ENCODE data around the gene RAVER1.
"Not testable (repeated sequence)": the region's sequence is repeated elsewhere in the genome, so short reads cannot be mapped to it uniquely, and the experiment has no call there.

The RAVER1 gene, protein sequence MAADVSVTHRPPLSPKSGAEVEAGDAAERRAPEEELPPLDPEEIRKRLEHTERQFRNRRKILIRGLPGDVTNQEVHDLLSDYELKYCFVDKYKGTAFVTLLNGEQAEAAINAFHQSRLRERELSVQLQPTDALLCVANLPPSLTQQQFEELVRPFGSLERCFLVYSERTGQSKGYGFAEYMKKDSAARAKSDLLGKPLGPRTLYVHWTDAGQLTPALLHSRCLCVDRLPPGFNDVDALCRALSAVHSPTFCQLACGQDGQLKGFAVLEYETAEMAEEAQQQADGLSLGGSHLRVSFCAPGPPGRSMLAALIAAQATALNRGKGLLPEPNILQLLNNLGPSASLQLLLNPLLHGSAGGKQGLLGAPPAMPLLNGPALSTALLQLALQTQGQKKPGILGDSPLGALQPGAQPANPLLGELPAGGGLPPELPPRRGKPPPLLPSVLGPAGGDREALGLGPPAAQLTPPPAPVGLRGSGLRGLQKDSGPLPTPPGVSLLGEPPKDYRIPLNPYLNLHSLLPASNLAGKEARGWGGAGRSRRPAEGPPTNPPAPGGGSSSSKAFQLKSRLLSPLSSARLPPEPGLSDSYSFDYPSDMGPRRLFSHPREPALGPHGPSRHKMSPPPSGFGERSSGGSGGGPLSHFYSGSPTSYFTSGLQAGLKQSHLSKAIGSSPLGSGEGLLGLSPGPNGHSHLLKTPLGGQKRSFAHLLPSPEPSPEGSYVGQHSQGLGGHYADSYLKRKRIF

DNA sequence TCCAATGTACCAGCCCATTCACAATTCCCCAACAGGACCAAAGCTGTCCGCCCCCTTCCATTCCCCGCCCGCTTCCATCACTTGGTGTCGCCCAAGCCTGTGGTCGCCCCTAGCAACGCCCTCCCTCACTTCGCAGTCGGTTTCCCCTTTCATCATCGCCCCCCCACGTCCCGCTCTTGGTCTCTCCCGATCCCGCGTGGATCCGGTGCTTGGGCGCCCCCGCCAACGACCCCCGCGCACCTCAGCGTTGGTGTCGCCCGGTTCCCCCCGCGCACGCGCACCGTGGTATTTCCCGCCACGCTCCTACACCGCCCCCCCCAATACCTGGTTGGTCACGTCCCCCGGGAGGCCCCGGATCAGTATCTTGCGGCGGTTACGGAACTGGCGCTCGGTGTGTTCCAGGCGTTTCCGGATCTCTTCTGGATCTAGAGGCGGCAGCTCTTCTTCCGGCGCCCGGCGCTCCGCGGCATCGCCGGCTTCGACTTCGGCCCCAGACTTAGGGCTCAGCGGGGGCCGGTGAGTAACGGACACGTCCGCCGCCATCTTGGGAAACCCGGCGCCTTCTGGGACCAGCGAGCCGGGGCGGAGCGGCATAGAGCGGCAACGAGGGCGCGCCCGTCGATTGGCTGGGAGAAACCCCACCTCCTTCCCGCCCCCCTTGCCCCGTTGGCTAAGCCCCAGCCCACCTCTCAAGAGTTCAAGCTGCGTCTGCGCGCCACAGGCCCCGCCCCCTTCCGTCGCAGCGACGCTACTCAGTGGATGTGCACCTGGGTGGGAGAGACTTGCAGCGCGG lies at the start of gene RAVER1:
Gene RAVER1 (minus strand): TSS at position 565 of the 793 bp plus-strand sequence. CDS start 22 bp downstream, at position 543.
- in situ Hi-C loops (cut with HindIII; ENCODE audit: low pct_unique_long_range_greater_than_20kb, low sequenced_read_pairs): no loop called here
- no peak for TF ChIP-seq JUND (IDR thresholded peaks at IDR 0.05; ENCODE audit: low read depth)
- peak; percentile 87 to 97 for DNase-seq (ENCODE audit: low read depth in 1 of 2, low spot score in 1 of 2)

DNA sequence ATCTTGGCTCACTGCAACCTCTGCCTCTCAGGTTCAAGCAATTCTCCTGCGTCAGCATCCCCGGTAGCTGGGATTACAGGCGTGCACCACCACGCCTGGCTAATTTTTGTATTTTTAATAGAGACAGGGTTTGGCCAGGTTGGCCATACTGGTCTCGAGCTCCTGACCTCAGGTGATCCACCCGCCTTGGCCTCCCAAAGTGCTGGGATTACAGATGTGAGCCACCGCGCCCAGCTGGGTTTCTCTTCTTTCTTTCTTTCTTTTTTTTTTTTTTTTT lies 49.8 kb upstream of the RAVER1 start:
- DNase-seq (ENCODE audit: low read depth in 1 of 2, low spot score in 1 of 2); in situ Hi-C loops (cut with HindIII; ENCODE audit: low pct_unique_long_range_greater_than_20kb, low sequenced_read_pairs): not testable (repeated sequence)

DNA sequence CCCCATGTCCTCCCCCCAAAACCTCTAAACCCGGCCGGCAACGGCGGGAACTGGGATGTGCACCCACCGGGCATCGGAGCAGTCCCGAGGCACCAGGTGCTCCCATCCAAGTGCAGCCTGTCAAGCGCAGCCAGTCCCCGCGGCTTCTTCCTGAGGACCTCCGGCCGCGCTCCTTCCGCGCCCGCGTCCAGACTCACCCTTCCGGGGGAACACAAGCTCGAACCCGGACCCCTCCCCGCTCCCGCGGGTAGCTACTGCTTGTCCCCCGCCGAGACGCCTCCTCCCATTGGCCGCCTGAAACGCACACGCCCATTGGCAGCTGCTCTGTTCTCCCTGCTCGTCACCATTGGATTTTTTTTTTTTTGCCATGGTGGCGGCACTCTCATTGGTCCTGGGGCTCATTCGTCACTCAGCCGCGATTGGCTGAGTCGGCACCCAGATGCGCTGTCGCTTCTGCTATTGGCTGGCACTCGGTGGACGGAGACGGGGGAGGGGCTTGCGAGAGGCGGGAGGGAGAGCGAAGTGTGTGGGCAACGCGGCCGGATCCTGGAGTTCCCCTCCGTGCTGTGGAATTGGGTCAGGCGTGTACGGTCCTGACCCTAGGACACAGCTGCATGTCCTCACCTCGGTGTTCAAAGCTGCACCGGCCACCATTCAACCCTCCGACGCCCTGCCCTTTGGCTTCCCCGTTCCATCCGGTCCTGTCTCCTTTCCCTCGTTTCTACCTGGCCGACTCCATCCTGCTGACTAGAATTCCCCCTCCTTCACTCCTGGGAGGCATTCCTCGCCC lies 47.2 kb upstream of the RAVER1 start, which contains the start of gene TYK2:
Gene TYK2 (minus strand): TSS at position 260 of the 790 bp plus-strand sequence. CDS start 2,166 bp downstream, outside the sequence.
- no peak for TF ChIP-seq JUND (IDR thresholded peaks at IDR 0.05; ENCODE audit: low read depth)
- in situ Hi-C loops (cut with HindIII; ENCODE audit: low pct_unique_long_range_greater_than_20kb, low sequenced_read_pairs): no loop called here
- DNase-seq (ENCODE audit: low read depth in 1 of 2, low spot score in 1 of 2): peak; percentile 97 to 99

DNA sequence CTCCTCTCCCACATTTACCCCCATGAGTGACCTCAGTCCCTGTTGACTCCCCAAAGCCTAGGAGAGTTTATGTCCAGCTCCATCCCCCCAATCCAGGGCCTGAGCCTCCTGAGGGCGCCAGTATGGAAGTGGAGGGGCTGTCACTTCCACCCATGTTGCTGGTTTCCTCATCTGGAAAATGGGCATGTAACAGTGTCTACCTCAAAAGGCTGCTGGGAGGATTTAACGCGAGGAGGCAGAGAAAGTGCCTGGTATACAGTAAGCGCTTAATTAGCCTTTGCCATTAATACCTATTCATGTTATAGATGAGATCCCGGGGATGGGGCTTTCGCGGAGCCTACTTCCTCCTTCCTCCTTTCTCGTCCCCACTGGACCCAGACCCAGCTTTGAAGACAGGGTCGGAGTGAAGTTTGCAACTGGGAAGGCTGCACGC lies 46.6 kb upstream of the RAVER1 start:
- no peak for TF ChIP-seq JUND (IDR thresholded peaks at IDR 0.05; ENCODE audit: low read depth)
- in situ Hi-C loops (cut with HindIII; ENCODE audit: low pct_unique_long_range_greater_than_20kb, low sequenced_read_pairs): no loop called here
- DNase-seq (ENCODE audit: low read depth in 1 of 2, low spot score in 1 of 2): no peak

DNA sequence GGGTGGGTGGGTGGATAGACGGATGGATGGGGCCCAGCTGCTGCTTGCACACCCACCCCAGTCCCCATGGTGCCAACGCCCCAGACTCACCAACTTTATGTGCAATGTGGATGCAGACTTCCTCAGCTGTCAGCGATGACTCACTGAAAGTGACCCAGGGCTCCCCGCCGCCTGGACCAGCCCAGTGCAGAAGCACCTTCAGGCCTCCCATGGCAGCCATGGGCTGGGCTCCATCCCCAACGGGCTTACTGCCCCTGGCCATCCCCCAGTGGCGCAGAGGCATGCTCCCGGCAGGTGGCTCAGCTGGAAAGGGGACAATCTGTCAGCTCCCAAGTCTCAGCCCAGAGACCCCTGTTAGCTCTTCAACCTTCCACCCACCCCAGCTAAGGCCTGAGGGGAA lies 44.8 kb upstream of the RAVER1 start:
- TF ChIP-seq JUND (IDR thresholded peaks at IDR 0.05; ENCODE audit: low read depth): no peak
- in situ Hi-C loops (cut with HindIII; ENCODE audit: low pct_unique_long_range_greater_than_20kb, low sequenced_read_pairs): no loop called here

DNA sequence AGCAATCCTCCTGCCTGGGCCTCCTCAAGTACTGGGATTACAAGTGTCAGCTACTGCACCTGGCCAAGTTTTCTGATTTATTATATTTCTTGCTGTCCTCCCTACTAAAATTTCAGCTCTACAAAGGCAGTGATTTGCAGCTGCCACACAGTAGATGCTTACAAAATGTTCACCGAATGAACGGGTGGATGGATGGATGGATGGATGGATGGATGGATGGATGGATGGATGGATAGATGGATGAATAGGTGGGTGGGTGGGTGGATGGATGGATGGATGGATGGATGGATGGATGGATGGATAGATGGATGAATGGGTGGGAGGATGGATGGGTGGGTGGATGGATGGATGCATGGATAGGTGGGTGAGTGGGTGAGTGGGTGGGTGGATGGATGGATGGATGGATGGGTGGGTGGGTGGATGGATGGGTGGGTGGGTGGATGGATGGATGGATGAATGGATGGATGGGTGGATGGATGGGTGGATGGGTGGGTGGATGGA lies 43.9 kb upstream of the RAVER1 start:
- in situ Hi-C loops (cut with HindIII; ENCODE audit: low pct_unique_long_range_greater_than_20kb, low sequenced_read_pairs); DNase-seq (ENCODE audit: low read depth in 1 of 2, low spot score in 1 of 2): not testable (repeated sequence)

More for the DNA sequence above, 44.8 kb upstream of the RAVER1 start:
- no peak for DNase-seq (ENCODE audit: low read depth in 1 of 2, low spot score in 1 of 2)

DNA sequence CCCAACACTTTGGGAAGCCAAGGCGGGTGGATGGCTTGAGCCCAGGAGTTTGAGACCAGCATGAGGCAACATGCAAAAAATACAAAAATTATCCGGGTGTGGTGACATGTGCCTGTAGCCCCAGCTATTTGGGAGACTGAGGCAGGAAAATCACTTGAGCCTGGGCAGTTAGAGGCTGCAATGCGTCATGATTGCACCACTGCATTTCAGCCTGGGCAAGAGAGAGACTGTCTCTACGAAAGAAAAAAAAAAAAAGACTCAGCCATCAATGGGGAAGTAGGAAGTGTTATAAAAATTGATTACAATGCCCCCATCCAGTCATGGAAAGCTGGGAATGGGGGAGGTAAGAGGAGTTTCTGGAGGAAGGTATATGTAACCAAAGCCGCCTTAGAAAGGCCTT lies 41.6 kb upstream of the RAVER1 start:
- no peak for DNase-seq (ENCODE audit: low read depth in 1 of 2, low spot score in 1 of 2)
- no peak for TF ChIP-seq JUND (IDR thresholded peaks at IDR 0.05; ENCODE audit: low read depth)
- in situ Hi-C loops (cut with HindIII; ENCODE audit: low pct_unique_long_range_greater_than_20kb, low sequenced_read_pairs): no loop called here

DNA sequence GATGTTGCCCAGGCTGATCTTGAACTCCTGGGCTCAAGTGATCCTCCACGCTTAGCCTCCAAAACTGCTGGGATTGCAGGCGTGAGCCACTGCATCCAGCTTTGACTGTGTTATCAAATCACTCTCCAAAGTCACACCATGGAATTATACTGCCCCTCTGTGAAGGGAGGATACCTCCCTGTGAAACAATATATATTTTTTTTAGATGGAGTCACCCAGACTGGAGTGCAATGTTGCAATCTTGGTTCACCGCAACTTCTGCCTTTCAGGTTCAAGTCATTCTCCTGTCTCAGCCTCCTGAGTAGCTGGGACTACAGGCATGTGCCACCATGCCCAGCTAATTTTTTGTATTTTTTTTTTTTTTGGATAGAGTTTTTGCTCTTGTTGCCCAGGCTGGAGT lies 39.4 kb upstream of the RAVER1 start:
- no peak for TF ChIP-seq JUND (IDR thresholded peaks at IDR 0.05; ENCODE audit: low read depth)
- in situ Hi-C loops (cut with HindIII; ENCODE audit: low pct_unique_long_range_greater_than_20kb, low sequenced_read_pairs): no loop called here
- no peak for DNase-seq (ENCODE audit: low read depth in 1 of 2, low spot score in 1 of 2)

DNA sequence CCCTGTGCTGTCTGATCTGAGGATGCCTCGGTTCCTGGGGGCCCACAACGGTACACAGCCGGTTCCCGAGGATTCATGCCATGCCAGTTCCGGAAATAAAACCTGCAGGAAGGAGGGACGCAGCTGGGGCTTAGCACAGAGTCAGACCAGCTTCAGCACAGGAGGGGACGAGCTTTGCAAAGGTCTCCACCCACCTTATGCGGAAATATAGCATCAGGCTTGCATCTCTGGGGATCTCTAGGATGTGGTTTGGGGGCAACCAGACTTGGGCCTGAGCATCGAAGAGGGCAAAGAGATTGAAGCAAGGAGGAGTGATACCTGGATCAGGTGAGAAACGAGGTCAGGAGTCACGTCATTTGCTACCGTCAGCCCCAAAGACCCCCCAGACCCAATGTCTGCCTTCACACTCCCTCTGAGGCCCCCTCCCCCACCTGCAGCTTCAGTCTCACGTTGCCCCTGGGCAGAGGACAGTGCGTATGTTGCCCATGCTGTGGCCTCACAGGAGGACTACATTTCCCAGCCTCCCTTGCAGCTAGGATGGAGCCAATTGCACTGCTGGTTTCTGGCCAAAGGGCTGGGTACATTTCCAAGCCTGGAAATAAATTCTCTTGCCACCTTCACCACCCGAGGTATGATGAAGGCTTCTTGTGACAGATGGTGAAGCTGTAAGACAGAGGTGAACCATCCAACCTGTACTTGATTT lies 34.9 kb upstream of the RAVER1 start:
- no peak for DNase-seq (ENCODE audit: low read depth in 1 of 2, low spot score in 1 of 2)
- TF ChIP-seq JUND (IDR thresholded peaks at IDR 0.05; ENCODE audit: low read depth): no peak
- in situ Hi-C loops (cut with HindIII; ENCODE audit: low pct_unique_long_range_greater_than_20kb, low sequenced_read_pairs): no loop called here

DNA sequence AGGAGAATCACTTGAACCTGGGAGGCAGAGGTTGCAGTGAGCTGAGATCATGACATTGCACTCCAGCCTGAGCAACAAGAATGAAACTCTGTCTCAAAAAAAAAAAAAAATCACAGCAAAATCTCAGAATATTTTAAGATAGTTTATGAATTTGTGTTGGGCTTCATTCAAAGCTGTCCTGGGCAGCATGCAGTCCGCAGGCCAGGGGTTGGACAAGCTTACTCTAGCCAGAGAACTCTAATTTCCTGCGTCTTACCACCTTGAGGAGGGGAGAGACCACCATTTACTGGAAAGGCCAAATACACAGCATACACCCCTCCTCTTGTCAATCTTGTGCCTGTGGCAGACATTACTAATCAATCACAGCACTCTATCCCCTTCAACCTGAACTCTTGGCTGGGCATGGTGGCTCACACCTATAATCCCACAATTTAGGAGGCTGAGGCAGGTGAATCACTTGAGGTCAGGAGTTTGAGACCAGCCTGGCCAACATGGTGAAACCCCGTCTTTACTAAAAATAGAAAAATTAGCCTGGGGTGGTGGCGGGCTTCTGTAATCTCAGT lies 33.7 kb upstream of the RAVER1 start:
- in situ Hi-C loops (cut with HindIII; ENCODE audit: low pct_unique_long_range_greater_than_20kb, low sequenced_read_pairs): not testable (repeated sequence)

DNA sequence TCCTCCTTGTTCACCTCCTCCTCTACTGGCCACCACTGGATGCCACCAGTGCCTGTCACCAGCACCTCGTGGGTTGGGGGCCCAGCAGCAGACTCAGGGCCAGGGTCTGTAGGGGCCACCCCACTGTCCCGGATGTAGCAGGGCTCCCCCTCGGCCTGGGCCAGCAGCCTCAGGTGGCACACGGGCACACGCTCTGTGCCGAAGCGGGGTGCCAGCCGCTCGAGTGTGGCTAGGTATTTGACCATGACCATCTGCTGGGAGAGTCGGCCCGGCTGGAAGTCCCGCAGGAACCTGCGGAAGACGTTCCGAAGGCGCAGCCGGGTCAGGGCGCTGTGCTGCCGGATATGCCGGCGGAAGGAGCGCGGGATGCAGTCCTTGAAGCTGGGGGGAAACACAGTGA lies 32.2 kb upstream of the RAVER1 start:
- in situ Hi-C loops (cut with HindIII; ENCODE audit: low pct_unique_long_range_greater_than_20kb, low sequenced_read_pairs): no loop called here
- TF ChIP-seq JUND (IDR thresholded peaks at IDR 0.05; ENCODE audit: low read depth): no peak
- DNase-seq (ENCODE audit: low read depth in 1 of 2, low spot score in 1 of 2): no peak

More for the DNA sequence above, 33.7 kb upstream of the RAVER1 start:
- DNase-seq (ENCODE audit: low read depth in 1 of 2, low spot score in 1 of 2): not testable (repeated sequence)
